H1 (cell line): ENCODE results near the gene TOR1A. TPM values are rescaled to one million over a fixed set of nuclear protein-coding genes. Genes with fewer than 3 reads are reported as not detected.

ENCODE experiments used
- CTCF ChIA-PET: fragments of 300-600 bp; sonication (Branson Sonifier 250); formaldehyde crosslinking; loops from one replicate; lab custom pipeline; 2021; ENCODE audit not compliant: partially characterized antibody; lab: Charles Lee
- POLR2A ChIA-PET: fragments of 300-600 bp; sonication (Branson Sonifier 250); formaldehyde crosslinking; loops from one replicate; lab custom pipeline; 2021; ENCODE audit warnings: inconsistent platforms; ENCODE audit not compliant: partially characterized antibody; lab: Charles Lee
- DNase-seq, 2 experiments: peaks; one replicate each; pipeline versions ENCODE4 v3.0.0 to v3.0.0-alpha.2; 2010 to 2022; ENCODE audit warnings: low spot score in 2 of 2, low read depth in 1 of 2, mixed read lengths in 1 of 2
- FAIRE-seq: peaks from 2 replicates; lab custom pipeline; 2011; peaks lifted over from hg19 to GRCh38; lab: Jason Lieb, UNC
- H2AFZ ChIP-seq: 2 replicates; pipeline ENCODE4 v1.8.1; 2012; ENCODE audit warnings: low read length, inconsistent platforms
- H2AK5ac ChIP-seq: 2 replicates; pipeline ENCODE4 v1.6.1; 2013; ENCODE audit warnings: low read depth, low read length
- H2BK120ac ChIP-seq: replicated peaks from 2 replicates; pipeline ENCODE3; 2013; ENCODE audit warnings: low read depth, low read length, inconsistent platforms
- H2BK12ac ChIP-seq: 2 replicates; pipeline ENCODE4 v1.6.1; 2013; ENCODE audit warnings: low read depth, low read length
- H2BK15ac ChIP-seq: 2 replicates; pipeline ENCODE4 v1.6.1; 2013; ENCODE audit warnings: low read length
- H2BK20ac ChIP-seq: 2 replicates; pipeline ENCODE4 v1.6.1; 2013; ENCODE audit warnings: low read length
- H2BK5ac ChIP-seq: 2 replicates; pipeline ENCODE4 v1.6.1; 2013; ENCODE audit warnings: low read depth, low read length
- H3K14ac ChIP-seq: 2 replicates; pipeline ENCODE4 v1.6.1; 2013; ENCODE audit warnings: inconsistent platforms; ENCODE audit not compliant: insufficient read length
- H3K18ac ChIP-seq: 2 replicates; pipeline ENCODE4 v1.6.1; 2013; ENCODE audit warnings: low read length; ENCODE audit errors: extremely low read depth
- H3K23ac ChIP-seq: 2 replicates; pipeline ENCODE4 v1.6.1; 2013; ENCODE audit warnings: inconsistent platforms; ENCODE audit not compliant: insufficient read length
- H3K23me2 ChIP-seq: 2 replicates; pipeline ENCODE4 v1.6.1; 2013; ENCODE audit warnings: low read depth, low read length
- H3K27ac ChIP-seq: 2 replicates; pipeline ENCODE4 v1.6.1; 2011; ENCODE audit warnings: low read depth, low read length, inconsistent platforms
- H3K27me3 ChIP-seq, 4 experiments: replicated peaks in 1 of 4; 1 replicate in 1 of 4; 2 replicates in 3 of 4; pipeline versions ENCODE4 v1.6.1 to v1.8.1; 2011 to 2013; ENCODE audit warnings: low read length in 3 of 4, mild to moderate bottlenecking in 3 of 4, inconsistent platforms in 2 of 4, mixed read lengths in 2 of 4, moderate library complexity in 1 of 4; ENCODE audit not compliant: control insufficient read depth in 3 of 4, insufficient read depth in 3 of 4; ENCODE audit errors: extremely low read depth in 1 of 4
- H3K36me3 ChIP-seq, 4 experiments: 2 replicates each; pipeline versions ENCODE4 v1.6.1 to v1.8.1; 2011 to 2013; ENCODE audit warnings: mild to moderate bottlenecking in 4 of 4, low read length in 3 of 4, moderate library complexity in 2 of 4, control low read depth in 1 of 4, inconsistent platforms in 1 of 4; ENCODE audit not compliant: insufficient read depth in 4 of 4, control insufficient read depth in 2 of 4
- H3K4ac ChIP-seq: replicated peaks from 2 replicates; pipeline ENCODE3; 2013; ENCODE audit warnings: low read length, low read depth, mixed read lengths, inconsistent platforms; ENCODE audit not compliant: insufficient read length
- H3K4me1 ChIP-seq, 4 experiments: replicated peaks in 1 of 4; 1 replicate in 1 of 4; 2 replicates in 3 of 4; pipeline versions ENCODE4 v1.6.1 to v1.8.1; 2011 to 2013; ENCODE audit warnings: low read length in 3 of 4, inconsistent platforms in 2 of 4, mixed read lengths in 1 of 4; ENCODE audit not compliant: insufficient read depth in 4 of 4, control insufficient read depth in 3 of 4
- H3K4me2 ChIP-seq, 2 experiments: 2 replicates each; pipeline versions ENCODE4 v1.6.1 to v1.8.1; 2011 to 2013; ENCODE audit warnings: low read depth in 2 of 2, low read length in 2 of 2, control low read depth in 1 of 2, inconsistent platforms in 1 of 2, mild to moderate bottlenecking in 1 of 2; ENCODE audit not compliant: insufficient read depth in 1 of 2
- H3K4me3 ChIP-seq, 4 experiments: fragments of 200-600, 300-600 bp in 1 of 4; sonication (generic), shearing (Covaris generic), sonication (Bioruptor Twin) in 1 of 4; 2 replicates each; pipeline versions ENCODE4 v1.5.1 to v1.8.1; 2011 to 2016; ENCODE audit warnings: low read length in 4 of 4, low read depth in 3 of 4, control low read depth in 2 of 4, inconsistent platforms in 2 of 4, mild to moderate bottlenecking in 2 of 4, mixed read lengths in 1 of 4, moderate library complexity in 1 of 4; ENCODE audit not compliant: insufficient read depth in 2 of 4; ENCODE audit errors: extremely low read depth in 1 of 4
- H3K56ac ChIP-seq: replicated peaks from 2 replicates; pipeline ENCODE3; 2013; ENCODE audit warnings: low read depth, mild to moderate bottlenecking, mixed read lengths, low read length, inconsistent platforms; ENCODE audit not compliant: insufficient read length
- H3K79me1 ChIP-seq: 2 replicates; pipeline ENCODE4 v1.6.1; 2013; ENCODE audit warnings: low read depth, low read length, control low read depth
- H3K79me2 ChIP-seq, 2 experiments: 2 replicates each; pipeline versions ENCODE4 v1.6.1 to v1.8.1; 2012 to 2013; ENCODE audit warnings: low read length in 2 of 2, mild to moderate bottlenecking in 2 of 2, inconsistent platforms in 1 of 2; ENCODE audit not compliant: insufficient read depth in 2 of 2, control insufficient read depth in 1 of 2
- H3K9ac ChIP-seq, 4 experiments: replicated peaks in 1 of 4; 1 replicate in 1 of 4; 2 replicates in 3 of 4; pipeline versions ENCODE4 v1.6.1 to v1.8.1; 2011 to 2013; ENCODE audit warnings: low read depth in 3 of 4, low read length in 3 of 4, control low read depth in 2 of 4, mild to moderate bottlenecking in 2 of 4, moderate library complexity in 2 of 4, inconsistent platforms in 1 of 4; ENCODE audit errors: extremely low read depth in 1 of 4
- H3K9me3 ChIP-seq, 2 experiments: 2 replicates each; pipeline versions ENCODE4 v1.6.1 to v1.8.1; 2012 to 2013; ENCODE audit warnings: mild to moderate bottlenecking in 2 of 2, moderate library complexity in 2 of 2, control low read depth in 1 of 2, inconsistent platforms in 1 of 2, low read depth in 1 of 2, low read length in 1 of 2, mixed read lengths in 1 of 2; ENCODE audit not compliant: insufficient read depth in 2 of 2
- H4K20me1 ChIP-seq, 2 experiments: replicated peaks in 1 of 2; 2 replicates each; pipeline versions ENCODE3 to v1.8.1; 2011 to 2013; ENCODE audit warnings: inconsistent platforms in 2 of 2, low read length in 2 of 2, mild to moderate bottlenecking in 1 of 2; ENCODE audit not compliant: insufficient read depth in 2 of 2, control insufficient read depth in 1 of 2
- H4K5ac ChIP-seq: 2 replicates; pipeline ENCODE4 v1.6.1; 2013; ENCODE audit warnings: low read length, low read depth, mixed read lengths, inconsistent platforms; ENCODE audit not compliant: insufficient read length
- H4K8ac ChIP-seq: 2 replicates; pipeline ENCODE4 v1.8.0; 2013; ENCODE audit warnings: mild to moderate bottlenecking, moderate library complexity, low read length, inconsistent platforms; ENCODE audit not compliant: insufficient read depth; ENCODE audit errors: extremely low read depth
- H4K91ac ChIP-seq: replicated peaks from 2 replicates; pipeline ENCODE3; 2013; ENCODE audit warnings: low read length, mixed read lengths, inconsistent platforms; ENCODE audit not compliant: insufficient read length
- WGBS, 2 experiments: shearing (Covaris generic) in 1 of 2; methylation state at CpG; one replicate each; pipeline versions ENCODE4 v1.1.6 to v1.1.7; 2013 to 2015; ENCODE audit warnings: low lambda C conversion rate in 2 of 2, mixed read lengths in 2 of 2, inconsistent platforms in 1 of 2, low coverage in 1 of 2, missing lambda C conversion rate in 1 of 2; ENCODE audit not compliant: insufficient replicate concordance in 2 of 2, insufficient coverage in 1 of 2, insufficient read length in 1 of 2; ENCODE audit errors: extremely low coverage in 1 of 2, missing lambda C conversion rate in 1 of 2; 5-methylcytosine and 5-hydroxymethylcytosine counted together
- polyA plus RNA-seq, 7 experiments: library from polyadenylated mRNA; depleted of rRNA in 3 of 7; stranded (reverse) in 5 of 7; unstranded in 2 of 7; fragments of >200 nt in 5 of 7; fragments of 200-250 nt in 2 of 7; gene quantifications; 1 replicate in 5 of 7; 2 replicates in 1 of 7; 4 replicates in 1 of 7; pipeline versions ENCODE4 v1.2.1 to v1.2.3, GENCODE V29; 2011 to 2013; ENCODE audit warnings: missing spikeins in 2 of 7, mixed read lengths in 2 of 7
- total RNA-seq: library from RNA; stranded (reverse); fragmentation: NEBNext Ultra II Directional; extraction: Animal tissue kit (Norgen Biotek cat#: 25700); gene quantifications from 2 replicates; pipeline ENCODE4 v1.2.1, GENCODE V29; 2021

The TOR1A gene
- total and polyA plus RNA-seq, 2 of the 8 experiments (the other 6 are each of a cell fraction or from before 2014, with no cell fraction given), result 37.6 to 46.7 TPM

DNA sequence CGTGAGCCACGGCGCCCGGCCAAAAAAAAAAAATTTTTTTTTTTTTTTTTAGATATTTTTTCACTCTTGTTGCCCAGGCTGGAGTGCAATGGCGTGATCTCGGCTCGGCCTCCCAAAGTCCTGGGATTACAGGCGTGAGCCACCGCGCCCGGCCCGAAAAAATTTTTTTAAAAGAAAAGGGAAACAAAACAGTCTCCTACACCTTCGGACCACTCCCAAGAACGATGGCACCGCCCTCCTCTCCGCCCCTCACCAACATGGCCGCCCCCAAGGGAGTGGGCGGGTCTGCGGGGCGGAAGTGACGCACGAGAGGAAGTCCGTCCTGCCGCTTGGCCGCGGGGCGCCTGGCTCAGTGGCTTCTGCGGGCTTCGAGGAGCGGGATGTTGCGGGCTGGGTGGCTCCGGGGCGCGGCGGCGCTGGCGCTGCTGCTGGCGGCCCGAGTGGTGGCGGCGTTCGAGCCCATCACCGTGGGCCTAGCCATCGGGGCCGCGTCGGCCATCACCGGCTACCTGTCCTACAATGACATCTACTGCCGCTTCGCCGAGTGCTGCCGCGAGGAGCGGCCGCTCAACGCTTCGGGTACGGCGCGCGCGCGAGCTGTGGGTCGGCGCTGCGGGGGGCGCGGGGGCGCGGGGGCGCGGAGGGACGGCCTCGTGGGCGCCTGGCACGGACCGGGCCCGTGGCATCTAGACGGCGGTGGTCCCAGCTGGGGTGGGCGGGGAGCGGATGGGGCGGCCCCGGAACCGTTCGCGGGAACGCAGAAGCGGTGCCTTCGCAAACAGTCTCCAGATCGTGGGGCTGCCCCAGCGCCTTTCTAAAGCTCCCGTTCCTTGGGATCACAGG, 20.9 kb downstream of the TOR1A start, which contains the start of gene TOR1B:
Gene TOR1B, plus strand, starts transcription at position 352 of the 843 bp plus-strand sequence. Its CDS starts 29 bp downstream, at position 381.
- peak within 1 kb of the TSS; percentile 86 to 90 for H3K4me2 ChIP-seq
- no peak for FAIRE-seq
- no peak within 1 kb of the TSS for H2BK120ac ChIP-seq
- H2BK20ac ChIP-seq, result no peak within 1 kb of the TSS
- peak; percentile 77 to 98 for DNase-seq
- H2BK12ac ChIP-seq, result no peak within 1 kb of the TSS
- no peak within 1 kb of the TSS for H3K56ac ChIP-seq
- peaks cover 0 to 5% (median 2%) of the 10 kb centered on the region in 4 experiments; a peak in 5 of 7 replicates for H3K4me1 ChIP-seq
- no peak within 1 kb of the TSS for H4K5ac ChIP-seq
- H3K27me3 ChIP-seq, result no peaks in the 10 kb centered on the region
- WGBS, 2 experiments, result 12% methylated on average over 37 of the region's 93 CpGs; no CpG with 5 or more reads in 1 of the 2 experiments
- H3K18ac ChIP-seq, result no peak within 1 kb of the TSS
- H3K79me1 ChIP-seq, result peaks cover 6% of the 10 kb centered on the region
- peak within 1 kb of the TSS; percentile 62 for H4K8ac ChIP-seq
- no peak within 1 kb of the TSS for H2BK15ac ChIP-seq
- peaks cover 0 to 5% (median under 1%) of the 10 kb centered on the region in 4 experiments; a peak in 3 of 8 replicates for H3K36me3 ChIP-seq
- no peak within 1 kb of the TSS for H4K91ac ChIP-seq
- H3K27ac ChIP-seq, result no peak within 1 kb of the TSS
- H3K9me3 ChIP-seq, result no peaks in the 10 kb centered on the region
- peaks cover 0 to 8% of the 10 kb centered on the region in 2 experiments for H4K20me1 ChIP-seq
- H3K23me2 ChIP-seq, result peaks cover 6% of the 10 kb centered on the region; the same call in 1 of the 2 replicates
- H3K23ac ChIP-seq, result no peak within 1 kb of the TSS
- H3K4me3 ChIP-seq, result peak within 1 kb of the TSS; percentile 65 to 100 (median 86)
- H2BK5ac ChIP-seq, result no peak within 1 kb of the TSS
- POLR2A ChIA-PET, result interaction anchor here (0.7 to 4.0 kb wide), 7 partner anchors 11 to 586 kb away, joined by 3 to 20 read pairs (median 3); partner anchors contain the start of gene GPR107
- no peak within 1 kb of the TSS for H3K4ac ChIP-seq
- H3K79me2 ChIP-seq, result peaks cover 0 to 6% of the 10 kb centered on the region in 2 experiments; a peak in 2 of 4 replicates
- H3K14ac ChIP-seq, result no peak within 1 kb of the TSS
- no peak within 1 kb of the TSS for H2AK5ac ChIP-seq
- peak within 1 kb of the TSS; percentile 34 to 64 (median 59); a peak in 6 of 7 replicates for H3K9ac ChIP-seq
- CTCF ChIA-PET, result interaction anchor here (1.0 to 2.9 kb wide), 4 partner anchors 12 to 65 kb away, joined by 3 to 11 read pairs (median 6); no protein-coding TSS in a partner anchor
- H2AFZ ChIP-seq, result peak within 1 kb of the TSS; percentile 88; the same call in 1 of the 2 replicates
